H1 (cell line): Measurements from ENCODE around the gene TSKU.
"Not testable (repeated sequence)": the region's sequence is repeated elsewhere in the genome, so short reads cannot be mapped to it uniquely, and the experiment has no call there.

Experiments used
- EZH2 ChIP-seq: fragments of 200-600 bp; sonication (generic); IDR thresholded peaks from 2 replicates; pipeline ENCODE4 v1.7.1; 2012; ENCODE audit warnings: low read depth, mild to moderate bottlenecking, moderate library complexity, low read length, inconsistent platforms; ENCODE audit not compliant: severe bottlenecking
- FOSL1 ChIP-seq: IDR thresholded peaks from 2 replicates; pipeline ENCODE4 v1.6.1; 2011; ENCODE audit warnings: mild to moderate bottlenecking, low read depth, low read length, moderate library complexity; ENCODE audit not compliant: insufficient read depth
- GABPA ChIP-seq: IDR thresholded peaks from 2 replicates; pipeline ENCODE4 v1.6.1; 2011; ENCODE audit warnings: mild to moderate bottlenecking, low read length, moderate library complexity, borderline replicate concordance; ENCODE audit not compliant: insufficient read depth
- MAFK ChIP-seq: IDR thresholded peaks from 2 replicates; pipeline ENCODE4 v1.6.1; 2012; ENCODE audit warnings: low read depth, mild to moderate bottlenecking, improper control_type of control experiment, low read length
- YY1 ChIP-seq: IDR thresholded peaks from 2 replicates; pipeline ENCODE4 v1.6.1; 2011; ENCODE audit warnings: low read depth, mild to moderate bottlenecking, low read length
- TF ChIP-seq, protein P1 (sequence below): IDR thresholded peaks from 2 replicates; pipeline ENCODE4 v1.6.1; 2012; ENCODE audit warnings: low read length, inconsistent platforms
- TF ChIP-seq, protein P2 (sequence below): IDR thresholded peaks from 2 replicates; pipeline ENCODE4 v1.6.1; 2012; ENCODE audit warnings: inconsistent platforms
- TF ChIP-seq, protein P3 (sequence below), 3 experiments: IDR thresholded peaks; 1 replicate in 2 of 3; 2 replicates in 1 of 3; pipeline versions ENCODE4 v1.5.1 to v1.6.1; 2011; ENCODE audit warnings: low read length in 3 of 3, mild to moderate bottlenecking in 3 of 3, inconsistent platforms in 2 of 3, low read depth in 1 of 3, moderate library complexity in 1 of 3; ENCODE audit not compliant: insufficient read depth in 1 of 3; ENCODE audit errors: control extremely low read depth in 1 of 3

GRCh38 chr11:76821396-76821795, 38.2 kb downstream of the TSKU start:
- TF ChIP-seq, protein P1, sequence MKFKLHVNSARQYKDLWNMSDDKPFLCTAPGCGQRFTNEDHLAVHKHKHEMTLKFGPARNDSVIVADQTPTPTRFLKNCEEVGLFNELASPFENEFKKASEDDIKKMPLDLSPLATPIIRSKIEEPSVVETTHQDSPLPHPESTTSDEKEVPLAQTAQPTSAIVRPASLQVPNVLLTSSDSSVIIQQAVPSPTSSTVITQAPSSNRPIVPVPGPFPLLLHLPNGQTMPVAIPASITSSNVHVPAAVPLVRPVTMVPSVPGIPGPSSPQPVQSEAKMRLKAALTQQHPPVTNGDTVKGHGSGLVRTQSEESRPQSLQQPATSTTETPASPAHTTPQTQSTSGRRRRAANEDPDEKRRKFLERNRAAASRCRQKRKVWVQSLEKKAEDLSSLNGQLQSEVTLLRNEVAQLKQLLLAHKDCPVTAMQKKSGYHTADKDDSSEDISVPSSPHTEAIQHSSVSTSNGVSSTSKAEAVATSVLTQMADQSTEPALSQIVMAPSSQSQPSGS = not testable (repeated sequence)
- TF ChIP-seq, protein P2, sequence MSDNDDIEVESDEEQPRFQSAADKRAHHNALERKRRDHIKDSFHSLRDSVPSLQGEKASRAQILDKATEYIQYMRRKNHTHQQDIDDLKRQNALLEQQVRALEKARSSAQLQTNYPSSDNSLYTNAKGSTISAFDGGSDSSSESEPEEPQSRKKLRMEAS = not testable (repeated sequence)
- TF ChIP-seq, protein P3, sequence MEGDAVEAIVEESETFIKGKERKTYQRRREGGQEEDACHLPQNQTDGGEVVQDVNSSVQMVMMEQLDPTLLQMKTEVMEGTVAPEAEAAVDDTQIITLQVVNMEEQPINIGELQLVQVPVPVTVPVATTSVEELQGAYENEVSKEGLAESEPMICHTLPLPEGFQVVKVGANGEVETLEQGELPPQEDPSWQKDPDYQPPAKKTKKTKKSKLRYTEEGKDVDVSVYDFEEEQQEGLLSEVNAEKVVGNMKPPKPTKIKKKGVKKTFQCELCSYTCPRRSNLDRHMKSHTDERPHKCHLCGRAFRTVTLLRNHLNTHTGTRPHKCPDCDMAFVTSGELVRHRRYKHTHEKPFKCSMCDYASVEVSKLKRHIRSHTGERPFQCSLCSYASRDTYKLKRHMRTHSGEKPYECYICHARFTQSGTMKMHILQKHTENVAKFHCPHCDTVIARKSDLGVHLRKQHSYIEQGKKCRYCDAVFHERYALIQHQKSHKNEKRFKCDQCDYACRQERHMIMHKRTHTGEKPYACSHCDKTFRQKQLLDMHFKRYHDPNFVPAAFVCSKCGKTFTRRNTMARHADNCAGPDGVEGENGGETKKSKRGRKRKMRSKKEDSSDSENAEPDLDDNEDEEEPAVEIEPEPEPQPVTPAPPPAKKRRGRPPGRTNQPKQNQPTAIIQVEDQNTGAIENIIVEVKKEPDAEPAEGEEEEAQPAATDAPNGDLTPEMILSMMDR (IDR thresholded peaks at IDR 0.05; ENCODE audit: control extremely low read depth in 1 of 3, insufficient read depth in 1 of 3, low read depth in 1 of 3, low read length in 3 of 3) = not testable (repeated sequence)
- not testable (repeated sequence) for TF ChIP-seq YY1, MAFK, GABPA, EZH2, FOSL1
